Measurements from ENCODE around the gene BSPRY.
A peak's percentile ranks its signal among the peaks of the same experiment; 100 is the strongest.
"Not testable (repeated sequence)": the region's sequence is repeated elsewhere in the genome, so short reads cannot be mapped to it uniquely, and the experiment has no call there.

The BSPRY gene

GRCh38 chr9:113395000-113395861 is 45.9 kb downstream of the BSPRY start:
- no peak for DNase-seq

GRCh38 chr9:113397203-113397631 is 47.9 kb downstream of the BSPRY start:
- no peak for DNase-seq

- no peak for DNase-seq
Observed at GRCh38 chr9:113398796-113399195, 49.5 kb downstream of the BSPRY start.

GRCh38 chr9:113399646-113400200 is 50.4 kb downstream of the BSPRY start:
- no peak for DNase-seq

DNA sequence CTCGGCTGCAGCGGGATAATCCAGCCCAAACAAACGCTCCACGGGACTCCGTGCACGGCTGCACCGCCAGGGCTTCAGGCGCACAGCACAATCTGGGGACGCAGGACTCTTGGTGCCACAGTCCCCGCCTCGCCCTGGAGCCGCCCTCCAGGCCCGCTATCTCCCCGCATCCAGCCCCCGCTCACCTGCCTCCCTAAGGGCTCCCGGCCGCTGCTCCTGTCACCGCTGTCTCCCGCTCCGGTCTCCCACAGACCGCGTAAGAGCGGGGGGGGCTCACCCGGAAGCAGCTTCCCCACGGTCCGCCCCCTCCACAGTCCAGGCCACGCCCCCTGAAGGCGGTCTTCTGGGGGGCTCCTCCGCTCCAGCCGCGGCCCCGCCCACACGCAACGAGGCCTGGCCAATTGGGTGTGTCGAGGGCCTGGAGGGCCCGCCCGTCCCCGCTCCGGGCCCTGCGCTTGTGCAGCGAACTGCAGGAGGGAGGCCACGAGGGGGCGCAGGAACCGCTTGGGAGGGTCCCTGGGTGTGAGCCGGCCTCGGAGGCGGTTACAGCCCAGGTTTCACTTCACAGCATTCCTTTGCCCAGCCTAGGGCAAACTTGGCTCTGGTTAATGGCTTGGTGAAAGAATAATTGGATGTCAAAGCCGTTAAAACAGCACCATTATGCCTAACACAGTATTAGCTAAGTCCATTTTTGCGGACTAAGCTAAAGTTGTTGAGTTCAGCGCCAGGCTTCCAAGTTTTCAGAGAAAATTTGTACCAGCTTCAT is 51.9 kb downstream of the BSPRY start, which contains the start of gene ALAD:
ALAD (minus strand) TSS at position 258 of the 766 bp plus-strand sequence. CDS start 7,725 bp downstream, outside the sequence.
- DNase-seq: peak; percentile 100

DNA sequence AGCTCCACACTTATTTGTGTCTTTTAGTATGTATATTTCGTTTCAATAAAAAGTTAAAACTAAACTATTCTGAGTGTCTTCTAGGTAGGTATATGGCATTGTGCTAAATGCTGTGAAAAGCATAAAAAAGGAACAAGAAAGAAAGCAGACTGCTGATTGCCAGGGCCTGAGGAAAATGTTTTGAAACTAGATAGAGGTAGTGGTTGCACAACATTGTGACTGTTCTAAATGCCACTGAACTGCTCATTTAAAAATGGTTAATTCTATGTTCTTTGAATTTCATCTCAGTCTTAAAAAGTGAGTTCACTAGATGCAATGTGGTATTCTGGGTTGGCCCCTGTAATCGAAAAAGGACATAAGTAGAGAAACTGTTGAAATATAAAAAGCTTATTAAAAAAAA is 54.3 kb downstream of the BSPRY start:
- peak; percentile 51 to 84 (median 68) for DNase-seq

GRCh38 chr9:113406353-113406752 is 57.0 kb downstream of the BSPRY start:
- DNase-seq: not testable (repeated sequence)

GRCh38 chr9:113406873-113407511 is 57.7 kb downstream of the BSPRY start:
- peak; percentile 65 to 81 (median 78) for DNase-seq

DNA sequence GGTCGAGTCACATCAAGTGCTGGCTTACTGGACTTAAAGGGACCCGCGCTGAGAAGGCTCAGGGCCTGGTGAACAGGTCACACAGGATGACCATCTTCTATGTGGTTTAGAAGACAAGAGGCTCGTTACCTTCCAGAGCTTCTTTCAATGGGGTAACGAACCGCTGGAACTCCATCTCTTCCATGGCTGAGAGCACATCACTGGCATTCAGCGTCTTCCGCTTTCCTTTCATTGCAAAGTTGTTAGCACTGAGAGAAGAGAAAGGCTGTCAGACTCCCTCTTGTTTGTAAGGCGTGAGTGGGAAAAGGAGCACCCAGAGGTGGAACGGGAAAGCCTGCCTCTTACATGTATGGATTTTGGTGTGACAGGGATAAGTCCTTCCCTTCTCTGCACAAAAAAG is 60.1 kb downstream of the BSPRY start:
- DNase-seq: no peak

GRCh38 chr9:113409883-113410206 is 60.5 kb downstream of the BSPRY start:
- no peak for DNase-seq

- DNase-seq: peak; percentile 98 to 99 (median 98)
Observed at GRCh38 chr9:113410207-113410864, 61.0 kb downstream of the BSPRY start, which contains the start of the genes C9orf43 and POLE3. C9orf43 (plus strand) TSS chr9:113410747; CDS start chr9:113413494, 2,747 bp downstream. POLE3 (minus strand) TSS chr9:113410675; CDS start chr9:113410293, 382 bp downstream.

- peak; percentile 69 to 87 (median 80) for DNase-seq
Observed at GRCh38 chr9:113416149-113416721, 66.9 kb downstream of the BSPRY start.

GRCh38 chr9:113417370-113417769 is 68.0 kb downstream of the BSPRY start:
- DNase-seq: peak; percentile 19 to 48 (median 43)
